GM12873 (cell line): Measurements from ENCODE around the gene LRMDA.

ENCODE experiments used
- CTCF ChIP-seq: IDR thresholded peaks from 2 replicates; pipeline ENCODE4 v1.5.1; 2012; ENCODE audit warnings: low read depth, mild to moderate bottlenecking, moderate library complexity, low read length, control low read depth; ENCODE audit not compliant: insufficient read depth; ENCODE audit errors: missing control alignments

LRMDA gene

GRCh38 chr10:75569506-75569905 lies 138.1 kb downstream of the LRMDA start:
- no peak for TF ChIP-seq CTCF

- TF ChIP-seq CTCF, result no peak
Measured at GRCh38 chr10:75572478-75572877, 141.1 kb downstream of the LRMDA start.

GRCh38 chr10:75575940-75576339 lies 144.5 kb downstream of the LRMDA start:
- TF ChIP-seq CTCF, result no peak

GRCh38 chr10:75582102-75582501 lies 150.7 kb downstream of the LRMDA start:
- TF ChIP-seq CTCF, result no peak

- TF ChIP-seq CTCF, result no peak
Measured at GRCh38 chr10:75585294-75585693, 153.9 kb downstream of the LRMDA start.

- no peak for TF ChIP-seq CTCF
Measured at GRCh38 chr10:75586814-75587213, 155.4 kb downstream of the LRMDA start.

GRCh38 chr10:75588031-75588430 lies 156.6 kb downstream of the LRMDA start:
- no peak for TF ChIP-seq CTCF

GRCh38 chr10:75589895-75590654 lies 158.7 kb downstream of the LRMDA start:
- TF ChIP-seq CTCF, result no peak
